ENCODE measurements around the gene POGK. TPM values are rescaled to one million over a fixed set of nuclear protein-coding genes. Genes with fewer than 3 reads are reported as not detected.
"Not testable (repeated sequence)": the region's sequence is repeated elsewhere in the genome, so short reads cannot be mapped to it uniquely, and the experiment has no call there.

POGK gene
- total RNA-seq, 1 donor from 2014 or later = 45.8 TPM

DNA sequence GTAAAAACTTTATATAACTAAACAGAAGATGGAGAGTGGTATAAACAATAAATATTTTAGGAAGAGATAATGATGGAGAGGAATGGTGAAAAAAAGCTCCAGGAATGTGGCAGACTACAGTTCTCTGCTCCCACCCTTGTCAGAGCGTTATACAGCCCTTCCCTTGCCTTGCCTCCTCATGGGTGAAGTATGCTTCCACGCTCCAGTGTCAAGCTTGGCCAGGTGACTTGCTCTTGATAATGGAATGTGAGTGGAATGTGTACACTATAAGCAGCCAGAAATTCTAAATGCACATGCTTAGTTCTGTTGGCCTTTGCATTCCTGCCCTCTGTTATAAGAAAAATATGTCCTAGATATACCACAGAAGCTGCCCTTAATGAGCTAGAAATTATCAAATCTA is 24.7 kb upstream of the POGK start:
- Histone ChIP-seq H3K27me3 (ENCODE audit: control insufficient read depth, insufficient read depth, low read length) (no peaks in the 10 kb centered on the region), H3K4me3 (ENCODE audit: low read depth, low read length) (no peak overlapping the region), H3K36me3 (ENCODE audit: control insufficient read depth, insufficient read depth, low read length) (no peaks in the 10 kb centered on the region)
- peak; percentile 25 for DNase-seq (ENCODE audit: low read depth)
- TF ChIP-seq, protein P1, sequence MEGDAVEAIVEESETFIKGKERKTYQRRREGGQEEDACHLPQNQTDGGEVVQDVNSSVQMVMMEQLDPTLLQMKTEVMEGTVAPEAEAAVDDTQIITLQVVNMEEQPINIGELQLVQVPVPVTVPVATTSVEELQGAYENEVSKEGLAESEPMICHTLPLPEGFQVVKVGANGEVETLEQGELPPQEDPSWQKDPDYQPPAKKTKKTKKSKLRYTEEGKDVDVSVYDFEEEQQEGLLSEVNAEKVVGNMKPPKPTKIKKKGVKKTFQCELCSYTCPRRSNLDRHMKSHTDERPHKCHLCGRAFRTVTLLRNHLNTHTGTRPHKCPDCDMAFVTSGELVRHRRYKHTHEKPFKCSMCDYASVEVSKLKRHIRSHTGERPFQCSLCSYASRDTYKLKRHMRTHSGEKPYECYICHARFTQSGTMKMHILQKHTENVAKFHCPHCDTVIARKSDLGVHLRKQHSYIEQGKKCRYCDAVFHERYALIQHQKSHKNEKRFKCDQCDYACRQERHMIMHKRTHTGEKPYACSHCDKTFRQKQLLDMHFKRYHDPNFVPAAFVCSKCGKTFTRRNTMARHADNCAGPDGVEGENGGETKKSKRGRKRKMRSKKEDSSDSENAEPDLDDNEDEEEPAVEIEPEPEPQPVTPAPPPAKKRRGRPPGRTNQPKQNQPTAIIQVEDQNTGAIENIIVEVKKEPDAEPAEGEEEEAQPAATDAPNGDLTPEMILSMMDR (IDR thresholded peaks at IDR 0.05; ENCODE audit: insufficient read depth, low read length, poor library complexity, severe bottlenecking) = no peak

DNA sequence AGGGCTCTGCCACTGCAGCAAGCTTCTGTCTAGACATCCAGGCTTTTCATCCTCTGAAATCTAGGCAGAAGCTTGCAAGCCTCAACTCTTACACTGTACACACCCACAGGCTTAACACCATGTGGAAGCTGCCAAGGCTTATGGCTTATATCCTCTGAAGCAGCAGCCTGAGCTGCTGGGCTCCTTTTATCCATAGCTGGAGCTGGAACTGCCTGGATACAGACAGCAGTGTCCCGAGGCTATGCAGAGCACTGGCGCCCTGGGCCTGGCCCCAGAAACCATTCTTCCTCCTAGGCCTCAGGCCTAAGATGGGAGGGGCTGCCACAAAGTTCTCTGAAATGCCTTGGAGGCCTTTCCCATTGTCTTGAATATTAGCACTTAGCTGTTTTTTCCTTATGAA is 19.3 kb upstream of the POGK start:
- no peaks in the 10 kb centered on the region for H3K27me3 ChIP-seq (ENCODE audit: control insufficient read depth, insufficient read depth, low read length)
- TF ChIP-seq, protein P1 (IDR thresholded peaks at IDR 0.05; ENCODE audit: insufficient read depth, low read length, poor library complexity, severe bottlenecking) = no peak
- no peak overlapping the region for H3K4me3 ChIP-seq (ENCODE audit: low read depth, low read length)
- no peak for DNase-seq (ENCODE audit: low read depth)
- no peaks in the 10 kb centered on the region for H3K36me3 ChIP-seq (ENCODE audit: control insufficient read depth, insufficient read depth, low read length)

DNA sequence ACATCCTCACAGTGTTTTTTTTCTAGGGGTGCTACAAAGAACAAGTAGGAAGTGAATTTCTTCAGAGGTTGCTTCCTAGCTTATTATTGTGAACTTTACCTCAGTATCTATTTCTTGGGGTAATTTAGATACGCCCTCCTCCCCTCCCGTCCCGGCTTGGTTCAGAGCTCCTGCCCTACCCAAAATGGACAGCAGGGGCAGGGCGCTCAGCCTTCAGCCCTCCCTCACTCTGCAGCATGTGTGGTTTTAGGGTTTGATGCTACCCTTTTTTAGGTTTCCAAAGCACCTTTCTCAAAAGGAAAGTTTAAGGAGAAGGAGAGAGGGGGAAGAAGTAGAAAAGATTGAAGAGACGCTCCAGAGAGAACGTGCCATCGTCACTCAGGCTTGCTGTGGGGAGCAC is 16.9 kb upstream of the POGK start:
- no peak overlapping the region for H3K4me3 ChIP-seq (ENCODE audit: low read depth, low read length)
- TF ChIP-seq, protein P1 (IDR thresholded peaks at IDR 0.05; ENCODE audit: insufficient read depth, low read length, poor library complexity, severe bottlenecking) = no peak
- no peak for DNase-seq (ENCODE audit: low read depth)
- H3K36me3 ChIP-seq (ENCODE audit: control insufficient read depth, insufficient read depth, low read length) = no peaks in the 10 kb centered on the region
- no peaks in the 10 kb centered on the region for H3K27me3 ChIP-seq (ENCODE audit: control insufficient read depth, insufficient read depth, low read length)

DNA sequence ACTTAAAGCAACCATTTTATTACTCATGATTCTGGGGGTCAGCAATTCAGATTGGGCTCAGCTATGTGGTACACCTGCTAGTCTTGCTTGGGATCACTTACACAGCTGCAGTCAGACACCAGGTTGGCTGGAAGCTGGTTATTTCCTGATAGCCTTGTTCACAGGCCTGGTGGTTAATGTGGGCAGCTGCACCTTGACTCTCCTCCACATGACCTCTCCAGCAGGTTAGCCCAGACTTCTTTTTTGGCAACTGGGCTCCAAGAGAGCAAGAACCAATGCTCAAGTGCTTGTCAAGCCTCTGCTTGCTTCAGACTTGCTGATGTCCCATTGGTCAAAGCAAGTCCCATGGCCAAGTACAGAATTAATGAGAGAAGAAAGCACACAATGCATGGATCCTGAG is 11.8 kb upstream of the POGK start:
- no peak overlapping the region for H3K4me3 ChIP-seq (ENCODE audit: low read depth, low read length)
- DNase-seq (ENCODE audit: low read depth) = no peak
- no peaks in the 10 kb centered on the region for H3K27me3 ChIP-seq (ENCODE audit: control insufficient read depth, insufficient read depth, low read length)
- H3K36me3 ChIP-seq (ENCODE audit: control insufficient read depth, insufficient read depth, low read length) = no peaks in the 10 kb centered on the region
- TF ChIP-seq, protein P1 (IDR thresholded peaks at IDR 0.05; ENCODE audit: insufficient read depth, low read length, poor library complexity, severe bottlenecking) = no peak

DNA sequence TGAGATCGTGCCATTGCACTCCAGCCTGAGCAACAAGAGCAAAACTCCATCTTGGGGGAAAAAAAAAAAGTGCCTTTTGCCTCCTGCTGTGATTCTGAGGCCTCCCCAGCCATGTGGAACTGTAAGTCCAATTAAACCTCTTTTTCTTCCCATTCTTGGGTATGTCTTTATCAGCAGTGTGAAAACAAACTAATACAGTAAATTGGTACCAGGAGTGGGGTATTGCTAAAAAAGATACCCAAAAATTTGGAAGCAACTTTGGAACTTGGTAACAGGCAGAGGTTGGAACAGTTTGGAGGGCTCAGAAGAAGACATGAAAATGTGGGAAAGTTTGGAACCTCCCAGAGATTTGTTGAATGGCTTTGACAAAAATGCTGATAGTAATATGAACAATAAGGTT is 9.5 kb upstream of the POGK start:
- not testable (repeated sequence) for DNase-seq (ENCODE audit: low read depth); H3K27me3 ChIP-seq (ENCODE audit: control insufficient read depth, insufficient read depth, low read length); H3K4me3 ChIP-seq (ENCODE audit: low read depth, low read length); H3K36me3 ChIP-seq (ENCODE audit: control insufficient read depth, insufficient read depth, low read length)

DNA sequence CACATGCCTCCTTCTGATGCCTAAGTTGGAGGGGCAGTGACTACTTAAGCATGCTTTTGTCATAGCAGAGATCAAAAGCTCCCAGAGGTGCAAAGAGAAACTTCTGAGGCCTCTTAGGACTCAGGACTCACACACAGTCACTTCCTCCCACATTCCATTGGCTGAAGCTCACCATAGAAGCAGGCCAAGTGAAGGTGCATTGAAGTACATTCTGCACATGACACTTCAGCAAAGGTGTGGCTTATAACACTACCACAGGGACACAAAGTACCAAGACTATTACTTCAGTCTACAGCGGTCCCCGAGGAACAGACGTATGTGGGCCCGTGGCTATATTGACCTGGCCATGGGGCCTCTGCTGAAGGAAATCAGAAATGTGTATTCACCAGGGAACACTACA is 2.5 kb upstream of the POGK start:
- TF ChIP-seq, protein P1 (IDR thresholded peaks at IDR 0.05; ENCODE audit: insufficient read depth, low read length, poor library complexity, severe bottlenecking) = no peak
- no peaks in the 10 kb centered on the region for H3K36me3 ChIP-seq (ENCODE audit: control insufficient read depth, insufficient read depth, low read length)
- H3K27me3 ChIP-seq (ENCODE audit: control insufficient read depth, insufficient read depth, low read length) = no peaks in the 10 kb centered on the region
- H3K4me3 ChIP-seq (ENCODE audit: low read depth, low read length) = no peak overlapping the region
- no peak for DNase-seq (ENCODE audit: low read depth)
